Heart left ventricle (tissue), 13 donors: Measurements from ENCODE around the gene ADAM15.

Experiments used
- POLR2A ChIP-seq, 2 donors: fragments of 450-650 bp; IDR thresholded peaks; one replicate each; pipeline ENCODE4 v1.6.1; 2017; ENCODE audit warnings: antibody characterized with exemption in 2 of 2, mild to moderate bottlenecking in 2 of 2, moderate library complexity in 2 of 2
- TF ChIP-seq, protein P1 (sequence below), 12 donors: fragments of 200-600 bp; sonication (generic) in 4 of 12; IDR thresholded peaks; one replicate each; pipeline versions ENCODE4 v1.5.0 to v1.8.0; 2018 to 2022; ENCODE audit warnings: antibody characterized with exemption in 12 of 12, mild to moderate bottlenecking in 5 of 12
- donor health status: ischemic (EF 13 %, LVEDD 7.1; RV severe dilation, severe dysfunction).
- donor health status: DM: no; HTN: yes; CAD: no.
- donor health status: DM: no; HTN: no; CAD: no.
- donor health status: ischemic (EF 25% LVEDD 6.9; RV normal size, moderate dysfunction).
- donor health status: ischemic (EF 25% LVEDD 5.7; RV mildly dilated, moderate dysfunction).
- donor health status: ischemic (EF 35%, LVEDD 5.7; RV mildly dilated, moderate dysfunction).
- donor health status: nonischemic (EF 11% LVEDD 7.7; RV severe dilation, severe dysfunction).
- donor health status: DM: yes; HTN: yes; CAD: no.
- donor health status: PGD.
- donor health status: ischemic (EF 29% LVEDD 5.4; RV normal size, mild dysfunction).
- donor health status: nonischemic (EF 23%, LVEDD 6.1; RV moderate dilation, normal function).

DNA sequence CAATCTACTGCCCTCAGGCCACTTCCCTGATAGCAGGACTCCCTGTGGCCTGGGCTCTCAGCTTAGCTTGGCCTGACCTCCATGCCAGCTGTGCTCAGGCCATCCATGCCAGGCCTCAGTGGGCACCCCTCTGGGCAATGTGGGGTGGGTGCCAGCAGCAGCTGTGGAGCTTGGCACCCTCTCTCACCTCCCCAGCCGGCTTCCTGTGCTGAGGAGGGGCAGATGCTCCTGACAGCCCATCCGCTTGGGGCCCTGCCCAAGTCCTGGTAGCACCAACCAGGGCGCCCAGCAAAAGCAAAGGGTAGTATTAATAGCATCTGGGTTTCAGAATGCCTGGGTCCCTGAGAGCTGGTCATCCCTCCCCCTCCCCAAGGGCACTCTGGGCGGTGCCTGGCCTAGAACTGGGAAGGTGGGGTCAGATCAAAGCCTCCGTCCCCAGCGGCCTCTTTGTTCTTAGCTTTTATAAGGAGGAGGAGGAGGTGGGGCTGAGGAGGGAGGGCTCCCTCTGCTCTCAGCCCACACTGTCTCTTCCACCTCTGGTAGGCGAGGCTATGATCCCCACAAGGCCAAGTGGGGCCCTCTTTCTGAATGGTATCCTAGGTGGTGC lies 18.5 kb downstream of the ADAM15 start:
- TF ChIP-seq, protein P1, sequence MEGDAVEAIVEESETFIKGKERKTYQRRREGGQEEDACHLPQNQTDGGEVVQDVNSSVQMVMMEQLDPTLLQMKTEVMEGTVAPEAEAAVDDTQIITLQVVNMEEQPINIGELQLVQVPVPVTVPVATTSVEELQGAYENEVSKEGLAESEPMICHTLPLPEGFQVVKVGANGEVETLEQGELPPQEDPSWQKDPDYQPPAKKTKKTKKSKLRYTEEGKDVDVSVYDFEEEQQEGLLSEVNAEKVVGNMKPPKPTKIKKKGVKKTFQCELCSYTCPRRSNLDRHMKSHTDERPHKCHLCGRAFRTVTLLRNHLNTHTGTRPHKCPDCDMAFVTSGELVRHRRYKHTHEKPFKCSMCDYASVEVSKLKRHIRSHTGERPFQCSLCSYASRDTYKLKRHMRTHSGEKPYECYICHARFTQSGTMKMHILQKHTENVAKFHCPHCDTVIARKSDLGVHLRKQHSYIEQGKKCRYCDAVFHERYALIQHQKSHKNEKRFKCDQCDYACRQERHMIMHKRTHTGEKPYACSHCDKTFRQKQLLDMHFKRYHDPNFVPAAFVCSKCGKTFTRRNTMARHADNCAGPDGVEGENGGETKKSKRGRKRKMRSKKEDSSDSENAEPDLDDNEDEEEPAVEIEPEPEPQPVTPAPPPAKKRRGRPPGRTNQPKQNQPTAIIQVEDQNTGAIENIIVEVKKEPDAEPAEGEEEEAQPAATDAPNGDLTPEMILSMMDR (IDR thresholded peaks at IDR 0.05) = no peak
- no peak for TF ChIP-seq POLR2A (IDR thresholded peaks at IDR 0.05)
